K562 (cell line): ENCODE results near the gene ADAMTS14. TPM values are rescaled to one million over a fixed set of nuclear protein-coding genes. Genes with fewer than 3 reads are reported as not detected.

ENCODE experiments used
- BRD4 ChIP-seq: fragments of 200-600 bp; sonication (generic); IDR thresholded peaks from 2 replicates; pipeline ENCODE4 v1.6.1; 2017; ENCODE audit warnings: inconsistent platforms
- CREBBP ChIP-seq: IDR thresholded peaks from one replicate; pipeline ENCODE4 v1.6.1; 2012; ENCODE audit warnings: low read depth, mild to moderate bottlenecking, control low read depth, inconsistent platforms, low read length
- HCFC1 ChIP-seq: IDR thresholded peaks from 2 replicates; pipeline ENCODE4 v1.6.1; 2012; ENCODE audit warnings: low read depth, low read length, improper control_type of control experiment
- MBD2 ChIP-seq: sonication (generic); IDR thresholded peaks from 2 replicates; pipeline ENCODE4 v1.6.1; 2016; ENCODE audit warnings: low read depth, borderline replicate concordance
- MEF2A ChIP-seq: IDR thresholded peaks from 2 replicates; pipeline ENCODE4 v1.6.1; 2011; ENCODE audit warnings: low read depth, mild to moderate bottlenecking, low read length, moderate library complexity; ENCODE audit not compliant: control insufficient read depth
- PCBP1 ChIP-seq: fragments of 200-400 bp; formaldehyde crosslinking; IDR thresholded peaks from 2 replicates; pipeline ENCODE4 v1.6.1; 2018; ENCODE audit warnings: mild to moderate bottlenecking, low read depth, low read length; ENCODE audit not compliant: poor library complexity, severe bottlenecking
- SRF ChIP-seq, 2 experiments: fragments of 250-450, 450-650 bp in 1 of 2; sonication (Bioruptor Pico) in 1 of 2; sonication (generic) in 1 of 2; formaldehyde crosslinking; IDR thresholded peaks; 2 replicates each; pipeline versions ENCODE4 v1.5.0 to v1.5.1; 2020 to 2022; ENCODE audit warnings: mild to moderate bottlenecking in 1 of 2, missing genetic modification reagents in 1 of 2
- ZFP30 ChIP-seq: fragments of 250-450 bp; sonication (Bioruptor Pico); IDR thresholded peaks from 2 replicates; pipeline ENCODE4 v1.8.0; 2022; ENCODE audit warnings: moderate library complexity, mild to moderate bottlenecking, inconsistent platforms, borderline replicate concordance
- ZNF316 ChIP-seq: fragments of 450-650 bp; IDR thresholded peaks from 2 replicates; pipeline ENCODE4 v1.6.1; 2016
- polyA plus RNA-seq, 8 experiments: library from polyadenylated mRNA; depleted of rRNA in 4 of 8; stranded (reverse) in 5 of 8; unstranded in 3 of 8; fragments of >200 nt; fragmentation: Nextera tagmentation in 2 of 8; fragmentation: Illumina TruSeq in 1 of 8; extraction: Ambion mirVana in 2 of 8; extraction: Trizol in 1 of 8; gene quantifications; 2 replicates each; pipeline versions ENCODE4 v1.2.1 to v1.2.3, GENCODE V29; 2011 to 2014; ENCODE audit warnings: inconsistent platforms in 1 of 8, missing spikeins in 1 of 8
- total RNA-seq, 7 experiments: library from RNA; depleted of rRNA in 6 of 7; stranded (reverse); fragments of >200 nt in 6 of 7; fragmentation: Illumina TruSeq in 2 of 7; extraction: Trizol in 2 of 7; gene quantifications; 2 replicates each; pipeline versions ENCODE4 v1.2.1 to v1.2.3, GENCODE V29; 2011 to 2021; ENCODE audit warnings: low replicate concordance in 1 of 7
- TF ChIP-seq, protein P1 (sequence below), 2 experiments: fragments of 450-650 bp in 1 of 2; sonication (generic) in 1 of 2; formaldehyde crosslinking in 1 of 2; IDR thresholded peaks in 1 of 2; conservative IDR thresholded peaks in 1 of 2; 2 replicates each; pipeline versions ENCODE4 v1.6.1 to v1.8.1; 2016 to 2023; ENCODE audit warnings: mild to moderate bottlenecking in 2 of 2, moderate library complexity in 2 of 2, inconsistent platforms in 1 of 2, missing genetic modification reagents in 1 of 2
- TF ChIP-seq, protein P2 (sequence below): fragments of 250-450 bp; sonication (Bioruptor Pico); IDR thresholded peaks from 2 replicates; pipeline ENCODE4 v1.5.0; 2021
- TF ChIP-seq, protein P3 (sequence below): fragments of 250-450 bp; sonication (Bioruptor Pico); IDR thresholded peaks from 2 replicates; pipeline ENCODE4 v1.5.0; 2021; ENCODE audit warnings: mild to moderate bottlenecking, moderate library complexity
- TF ChIP-seq, protein P4 (sequence below): fragments of 250-450 bp; sonication (Bioruptor Pico); IDR thresholded peaks from 2 replicates; pipeline ENCODE4 v1.8.0; 2021; ENCODE audit warnings: mild to moderate bottlenecking, moderate library complexity
- TF ChIP-seq, protein P5 (sequence below): fragments of 250-450 bp; sonication (Bioruptor Pico); IDR thresholded peaks from 2 replicates; pipeline ENCODE4 v1.4.0; 2020; ENCODE audit warnings: borderline replicate concordance
- TF ChIP-seq, protein P6 (sequence below): conservative IDR thresholded peaks from 2 replicates; pipeline ENCODE4 v1.6.1; 2011; ENCODE audit warnings: low read depth, mild to moderate bottlenecking, low read length; ENCODE audit not compliant: control insufficient read depth

ADAMTS14 gene
- total and polyA plus RNA-seq, 9 of the 15 experiments (the other 6 are each of a cell fraction or from before 2014, with no cell fraction given), result 0.04 to 37.4 (median 15.9) TPM

DNA sequence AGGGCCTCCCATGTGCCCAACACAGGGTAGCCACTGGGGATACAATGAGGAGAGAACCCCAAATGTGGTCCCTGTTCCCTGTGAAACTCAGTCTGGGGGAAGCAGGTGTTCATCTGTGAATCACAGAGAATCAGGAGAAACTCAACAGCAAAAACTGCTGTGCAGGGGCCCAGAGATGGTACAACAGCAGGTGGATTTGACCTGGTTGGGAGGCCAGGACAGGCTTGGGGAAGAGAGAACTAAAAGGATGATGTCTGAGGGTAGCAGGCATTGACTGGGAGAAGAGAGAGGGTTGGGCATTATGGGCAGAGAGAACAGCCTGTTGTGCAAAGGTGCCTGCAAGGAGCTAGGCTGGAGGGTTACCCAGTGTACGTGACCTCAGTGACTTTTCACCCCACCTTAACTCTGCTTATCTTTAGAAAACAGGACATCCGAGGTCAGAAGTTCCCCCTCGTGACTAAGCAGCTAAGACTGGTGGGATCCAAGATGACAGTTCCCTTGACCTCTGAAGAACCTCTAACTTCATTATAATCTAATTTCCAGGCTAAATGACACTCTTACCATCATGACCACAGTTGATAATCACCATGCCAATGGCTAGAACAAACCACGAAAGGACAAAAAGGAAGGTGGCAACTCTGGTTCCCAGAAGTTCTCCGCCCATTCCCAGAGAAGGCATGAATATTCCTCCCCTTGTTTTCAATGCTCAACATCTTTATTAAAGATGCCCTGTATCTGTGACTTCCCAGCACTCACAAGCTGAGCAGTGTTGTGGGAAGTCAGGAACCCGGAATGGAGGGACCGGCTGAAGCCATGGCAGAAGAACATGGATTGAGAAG, 5.1 kb upstream of the ADAMTS14 start (continued):
- no peak for TF ChIP-seq ZFP30
- peak in 1 of 2 experiments; percentile 88; a peak in 1 of 4 replicates for TF ChIP-seq SRF (CRISPR knock-in tag; IDR thresholded peaks at IDR 0.05)
- TF ChIP-seq, protein P1, sequence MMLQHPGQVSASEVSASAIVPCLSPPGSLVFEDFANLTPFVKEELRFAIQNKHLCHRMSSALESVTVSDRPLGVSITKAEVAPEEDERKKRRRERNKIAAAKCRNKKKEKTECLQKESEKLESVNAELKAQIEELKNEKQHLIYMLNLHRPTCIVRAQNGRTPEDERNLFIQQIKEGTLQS (IDR thresholded peaks at IDR 0.05), result peak; percentile 89
- TF ChIP-seq, protein P1 (CRISPR knock-in tag; conservative IDR thresholded peaks at IDR 0.05), result peak; percentile 76; the same call in 1 of the 2 replicates
- no peak; the same call in 1 of the 2 replicates for TF ChIP-seq HCFC1
- TF ChIP-seq, protein P2, sequence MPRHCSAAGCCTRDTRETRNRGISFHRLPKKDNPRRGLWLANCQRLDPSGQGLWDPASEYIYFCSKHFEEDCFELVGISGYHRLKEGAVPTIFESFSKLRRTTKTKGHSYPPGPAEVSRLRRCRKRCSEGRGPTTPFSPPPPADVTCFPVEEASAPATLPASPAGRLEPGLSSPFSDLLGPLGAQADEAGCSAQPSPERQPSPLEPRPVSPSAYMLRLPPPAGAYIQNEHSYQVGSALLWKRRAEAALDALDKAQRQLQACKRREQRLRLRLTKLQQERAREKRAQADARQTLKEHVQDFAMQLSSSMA (CRISPR knock-in tag), result no peak
- no peak for TF ChIP-seq PCBP1
- TF ChIP-seq, protein P3, sequence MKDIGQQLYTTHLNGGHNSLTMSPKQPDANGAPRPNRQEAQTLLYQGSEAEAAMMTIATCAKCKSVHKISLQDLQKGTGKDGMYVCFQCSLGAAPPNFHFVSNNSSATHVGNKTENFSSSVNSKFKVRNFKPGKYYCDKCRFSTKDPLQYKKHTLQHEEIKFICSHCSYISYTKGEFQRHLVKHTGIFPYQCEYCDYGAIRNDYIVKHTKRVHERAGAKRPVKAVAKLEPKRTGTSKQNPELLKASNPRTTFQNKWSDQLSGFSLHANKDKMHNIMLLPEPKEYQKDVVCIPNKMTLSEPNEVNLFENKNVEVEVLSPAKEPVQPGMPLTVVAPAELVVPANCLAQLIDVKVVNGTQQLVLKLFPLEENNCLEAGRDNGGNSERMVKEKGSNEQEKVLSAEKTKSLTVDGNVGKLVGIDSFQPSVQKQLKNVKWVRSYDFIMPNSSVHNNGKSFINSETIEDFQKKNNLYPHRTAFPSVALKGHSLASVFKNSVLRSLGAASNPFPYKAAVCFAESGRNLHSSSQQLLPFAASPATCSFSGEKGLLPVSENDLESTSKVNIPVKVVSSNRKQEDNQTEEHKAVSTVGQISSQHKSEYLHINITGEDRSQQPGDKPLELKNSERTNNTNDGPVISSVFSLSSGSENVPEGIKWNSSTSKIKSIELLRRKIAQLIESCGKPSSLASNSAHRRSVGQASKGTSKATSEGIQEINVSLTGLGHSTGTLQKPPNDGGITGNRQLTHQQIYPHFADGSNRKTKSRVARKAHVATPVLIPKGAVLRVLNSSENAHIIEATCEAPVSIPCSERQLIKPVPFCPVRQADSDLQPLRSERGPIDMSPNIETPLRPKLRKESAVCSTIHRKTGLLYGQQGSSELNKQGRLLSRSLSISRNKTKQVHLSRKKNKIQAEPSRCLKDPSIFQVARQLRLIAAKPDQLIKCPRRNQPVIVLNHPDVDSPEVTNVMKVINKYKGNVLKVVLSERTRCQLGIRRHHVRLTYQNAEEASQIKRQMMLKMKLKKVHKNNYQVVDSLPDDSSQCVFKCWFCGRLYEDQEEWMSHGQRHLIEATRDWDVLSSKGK (CRISPR knock-in tag), result no peak
- peak; percentile 87 for TF ChIP-seq MBD2
- TF ChIP-seq ZNF316, result peak; percentile 90
- TF ChIP-seq, protein P4, sequence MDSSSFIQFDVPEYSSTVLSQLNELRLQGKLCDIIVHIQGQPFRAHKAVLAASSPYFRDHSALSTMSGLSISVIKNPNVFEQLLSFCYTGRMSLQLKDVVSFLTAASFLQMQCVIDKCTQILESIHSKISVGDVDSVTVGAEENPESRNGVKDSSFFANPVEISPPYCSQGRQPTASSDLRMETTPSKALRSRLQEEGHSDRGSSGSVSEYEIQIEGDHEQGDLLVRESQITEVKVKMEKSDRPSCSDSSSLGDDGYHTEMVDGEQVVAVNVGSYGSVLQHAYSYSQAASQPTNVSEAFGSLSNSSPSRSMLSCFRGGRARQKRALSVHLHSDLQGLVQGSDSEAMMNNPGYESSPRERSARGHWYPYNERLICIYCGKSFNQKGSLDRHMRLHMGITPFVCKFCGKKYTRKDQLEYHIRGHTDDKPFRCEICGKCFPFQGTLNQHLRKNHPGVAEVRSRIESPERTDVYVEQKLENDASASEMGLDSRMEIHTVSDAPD, result no peak
- no peak for TF ChIP-seq CREBBP
- TF ChIP-seq BRD4, result peak; percentile 59; the same call in 1 of the 2 replicates
- no peak for TF ChIP-seq MEF2A
- TF ChIP-seq, protein P5, sequence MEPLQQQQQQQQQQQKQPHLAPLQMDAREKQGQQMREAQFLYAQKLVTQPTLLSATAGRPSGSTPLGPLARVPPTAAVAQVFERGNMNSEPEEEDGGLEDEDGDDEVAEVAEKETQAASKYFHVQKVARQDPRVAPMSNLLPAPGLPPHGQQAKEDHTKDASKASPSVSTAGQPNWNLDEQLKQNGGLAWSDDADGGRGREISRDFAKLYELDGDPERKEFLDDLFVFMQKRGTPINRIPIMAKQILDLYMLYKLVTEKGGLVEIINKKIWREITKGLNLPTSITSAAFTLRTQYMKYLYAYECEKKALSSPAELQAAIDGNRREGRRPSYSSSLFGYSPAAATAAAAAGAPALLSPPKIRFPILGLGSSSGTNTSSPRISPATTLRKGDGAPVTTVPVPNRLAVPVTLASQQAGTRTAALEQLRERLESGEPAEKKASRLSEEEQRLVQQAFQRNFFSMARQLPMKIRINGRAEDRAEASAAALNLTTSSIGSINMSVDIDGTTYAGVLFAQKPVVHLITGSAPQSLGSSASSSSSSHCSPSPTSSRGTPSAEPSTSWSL (CRISPR knock-in tag), result no peak
- TF ChIP-seq, protein P6, sequence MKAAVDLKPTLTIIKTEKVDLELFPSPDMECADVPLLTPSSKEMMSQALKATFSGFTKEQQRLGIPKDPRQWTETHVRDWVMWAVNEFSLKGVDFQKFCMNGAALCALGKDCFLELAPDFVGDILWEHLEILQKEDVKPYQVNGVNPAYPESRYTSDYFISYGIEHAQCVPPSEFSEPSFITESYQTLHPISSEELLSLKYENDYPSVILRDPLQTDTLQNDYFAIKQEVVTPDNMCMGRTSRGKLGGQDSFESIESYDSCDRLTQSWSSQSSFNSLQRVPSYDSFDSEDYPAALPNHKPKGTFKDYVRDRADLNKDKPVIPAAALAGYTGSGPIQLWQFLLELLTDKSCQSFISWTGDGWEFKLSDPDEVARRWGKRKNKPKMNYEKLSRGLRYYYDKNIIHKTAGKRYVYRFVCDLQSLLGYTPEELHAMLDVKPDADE, result no peak
